ENCODE results near the gene AK4.

Gene AK4

DNA sequence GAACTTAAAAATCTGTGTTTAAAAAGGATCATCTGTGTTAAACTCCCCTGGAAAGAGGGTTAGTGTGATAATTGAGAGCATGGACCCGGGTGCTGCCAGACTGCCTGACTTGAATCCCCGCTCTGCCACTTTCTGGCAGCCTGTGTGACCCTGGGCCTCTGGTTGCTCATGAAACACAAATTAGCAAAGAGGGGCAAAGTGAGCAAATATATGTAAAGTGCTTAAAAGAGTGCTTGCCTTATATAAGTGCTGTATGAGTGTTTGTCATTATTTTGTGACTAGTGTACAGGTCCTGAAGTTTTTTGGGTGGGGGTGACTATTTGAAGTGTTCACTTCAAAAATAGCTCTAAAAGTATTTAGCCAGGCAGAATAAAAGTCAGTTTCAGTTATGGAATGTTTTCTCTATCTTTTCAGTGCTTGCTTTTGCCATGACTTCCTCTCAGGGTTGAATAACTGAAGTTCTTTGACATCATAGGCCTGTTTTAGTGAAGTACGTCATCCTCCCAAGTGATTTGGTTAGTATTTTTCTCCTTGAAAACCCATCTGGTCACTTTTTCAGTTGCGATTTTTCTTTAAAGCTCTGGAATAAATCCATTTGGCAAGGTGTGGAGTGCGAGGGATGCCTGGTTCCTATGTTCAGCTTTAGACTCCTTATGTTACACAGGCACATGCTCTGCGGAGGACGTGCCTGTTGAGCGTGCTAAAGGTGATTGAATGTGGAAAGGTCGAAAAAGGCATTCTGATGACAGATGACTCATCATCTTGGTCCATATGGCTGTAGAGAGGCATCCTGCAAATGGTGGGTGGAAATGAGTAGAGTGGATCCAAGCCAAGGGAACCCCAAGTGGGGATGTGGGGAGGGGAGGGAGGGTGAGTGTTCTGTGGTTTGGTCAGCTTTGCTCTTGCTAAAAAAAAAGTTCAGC, 47.8 kb downstream of the AK4 start:
- Histone ChIP-seq H3K4me3 (ENCODE audit: insufficient read depth, low read length, poor library complexity, severe bottlenecking) (no peak overlapping the region), H4K20me1 (ENCODE audit: low read depth, low read length) (no peaks in the 10 kb centered on the region), H3K27me3 (ENCODE audit: low read length) (no peaks in the 10 kb centered on the region), H3K4me2 (ENCODE audit: low read depth, low read length, poor library complexity, severe bottlenecking) (no peak overlapping the region), H3K9me3 (ENCODE audit: insufficient read depth, low read length) (no peaks in the 10 kb centered on the region), H3K36me3 (ENCODE audit: low read length) (no peaks in the 10 kb centered on the region), H3F3A (ENCODE audit: insufficient read depth) (no peaks in the 10 kb centered on the region), H3K79me2 (ENCODE audit: insufficient read depth, low read length) (no peaks in the 10 kb centered on the region), H2AFZ (ENCODE audit: low read depth, low read length, severe bottlenecking) (no peak overlapping the region), H3K27ac (ENCODE audit: low read depth, low read length) (no peak overlapping the region), H3K9me2 (replicated peaks; ENCODE audit: insufficient read depth, low read length) (no peaks in the 10 kb centered on the region), H3K9ac (ENCODE audit: low read length) (no peak overlapping the region)
- TF ChIP-seq, protein P1, sequence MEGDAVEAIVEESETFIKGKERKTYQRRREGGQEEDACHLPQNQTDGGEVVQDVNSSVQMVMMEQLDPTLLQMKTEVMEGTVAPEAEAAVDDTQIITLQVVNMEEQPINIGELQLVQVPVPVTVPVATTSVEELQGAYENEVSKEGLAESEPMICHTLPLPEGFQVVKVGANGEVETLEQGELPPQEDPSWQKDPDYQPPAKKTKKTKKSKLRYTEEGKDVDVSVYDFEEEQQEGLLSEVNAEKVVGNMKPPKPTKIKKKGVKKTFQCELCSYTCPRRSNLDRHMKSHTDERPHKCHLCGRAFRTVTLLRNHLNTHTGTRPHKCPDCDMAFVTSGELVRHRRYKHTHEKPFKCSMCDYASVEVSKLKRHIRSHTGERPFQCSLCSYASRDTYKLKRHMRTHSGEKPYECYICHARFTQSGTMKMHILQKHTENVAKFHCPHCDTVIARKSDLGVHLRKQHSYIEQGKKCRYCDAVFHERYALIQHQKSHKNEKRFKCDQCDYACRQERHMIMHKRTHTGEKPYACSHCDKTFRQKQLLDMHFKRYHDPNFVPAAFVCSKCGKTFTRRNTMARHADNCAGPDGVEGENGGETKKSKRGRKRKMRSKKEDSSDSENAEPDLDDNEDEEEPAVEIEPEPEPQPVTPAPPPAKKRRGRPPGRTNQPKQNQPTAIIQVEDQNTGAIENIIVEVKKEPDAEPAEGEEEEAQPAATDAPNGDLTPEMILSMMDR (IDR thresholded peaks at IDR 0.05; ENCODE audit: insufficient read depth, low read length, poor library complexity, severe bottlenecking): no peak
- TF ChIP-seq EZH2phosphoT487 (conservative IDR thresholded peaks at IDR 0.05; ENCODE audit: low read length): no peak

DNA sequence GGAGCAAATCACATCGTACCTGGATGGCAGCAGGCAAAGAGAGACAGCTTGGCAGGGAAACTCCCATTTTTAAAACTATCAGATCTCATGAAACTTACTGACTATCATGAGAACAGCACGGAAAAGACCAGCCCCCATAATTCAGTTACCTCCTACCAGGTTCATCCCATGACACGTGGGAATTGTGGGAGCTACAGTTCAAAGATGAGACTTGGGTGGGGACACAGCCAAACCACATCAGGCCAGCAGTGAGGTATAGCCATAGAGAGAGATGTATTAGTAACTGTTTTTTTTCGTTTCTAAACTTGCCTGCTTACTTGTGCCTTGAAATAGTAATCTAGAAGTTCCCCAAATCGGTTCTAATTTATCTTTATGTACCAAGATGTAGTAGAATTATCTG, 48.9 kb downstream of the AK4 start:
- TF ChIP-seq, protein P1 (IDR thresholded peaks at IDR 0.05; ENCODE audit: insufficient read depth, low read length, poor library complexity, severe bottlenecking): no peak
- no peak for TF ChIP-seq EZH2phosphoT487 (conservative IDR thresholded peaks at IDR 0.05; ENCODE audit: low read length)
- Histone ChIP-seq H3K9ac (ENCODE audit: low read length) (no peak overlapping the region), H3K27ac (ENCODE audit: low read depth, low read length) (no peak overlapping the region), H2AFZ (ENCODE audit: low read depth, low read length, severe bottlenecking) (no peak overlapping the region), H3K9me3 (ENCODE audit: insufficient read depth, low read length) (no peaks in the 10 kb centered on the region), H4K20me1 (ENCODE audit: low read depth, low read length) (no peaks in the 10 kb centered on the region), H3K4me2 (ENCODE audit: low read depth, low read length, poor library complexity, severe bottlenecking) (no peak overlapping the region), H3K9me2 (replicated peaks; ENCODE audit: insufficient read depth, low read length) (no peaks in the 10 kb centered on the region), H3F3A (ENCODE audit: insufficient read depth) (no peaks in the 10 kb centered on the region), H3K4me3 (ENCODE audit: insufficient read depth, low read length, poor library complexity, severe bottlenecking) (no peak overlapping the region), H3K36me3 (ENCODE audit: low read length) (no peaks in the 10 kb centered on the region), H3K79me2 (ENCODE audit: insufficient read depth, low read length) (no peaks in the 10 kb centered on the region), H3K27me3 (ENCODE audit: low read length) (no peaks in the 10 kb centered on the region)

DNA sequence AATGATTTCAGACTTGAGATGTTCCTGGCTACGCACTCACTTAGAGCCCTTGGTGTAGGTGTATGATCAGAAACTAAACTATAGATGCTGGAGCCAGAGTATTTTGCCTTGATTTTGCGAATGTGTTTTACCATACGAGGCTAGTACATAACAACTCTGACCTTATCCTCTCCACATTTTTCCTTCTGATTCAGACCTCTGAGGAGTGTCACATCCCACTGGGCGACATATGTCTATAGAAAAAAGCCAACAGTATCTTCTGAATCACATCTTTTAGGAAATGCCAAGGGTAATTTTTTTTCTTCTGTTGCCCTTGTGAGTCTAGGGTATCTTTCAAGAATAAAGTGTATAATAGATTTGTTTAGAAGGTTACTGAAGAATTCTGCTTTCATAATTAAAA, 49.6 kb downstream of the AK4 start:
- H2AFZ ChIP-seq (ENCODE audit: low read depth, low read length, severe bottlenecking): no peak overlapping the region
- TF ChIP-seq EZH2phosphoT487 (conservative IDR thresholded peaks at IDR 0.05; ENCODE audit: low read length): no peak
- TF ChIP-seq, protein P1 (IDR thresholded peaks at IDR 0.05; ENCODE audit: insufficient read depth, low read length, poor library complexity, severe bottlenecking): no peak
- H3K4me3 ChIP-seq (ENCODE audit: insufficient read depth, low read length, poor library complexity, severe bottlenecking): no peak overlapping the region
- no peaks in the 10 kb centered on the region for H3K36me3 ChIP-seq (ENCODE audit: low read length)
- H3K79me2 ChIP-seq (ENCODE audit: insufficient read depth, low read length): no peaks in the 10 kb centered on the region
- no peaks in the 10 kb centered on the region for H3K9me3 ChIP-seq (ENCODE audit: insufficient read depth, low read length)
- no peaks in the 10 kb centered on the region for H3K27me3 ChIP-seq (ENCODE audit: low read length)
- no peak overlapping the region for H3K9ac ChIP-seq (ENCODE audit: low read length)
- no peak overlapping the region for H3K4me2 ChIP-seq (ENCODE audit: low read depth, low read length, poor library complexity, severe bottlenecking)
- H4K20me1 ChIP-seq (ENCODE audit: low read depth, low read length): no peaks in the 10 kb centered on the region
- H3F3A ChIP-seq (ENCODE audit: insufficient read depth): no peaks in the 10 kb centered on the region
- H3K9me2 ChIP-seq (replicated peaks; ENCODE audit: insufficient read depth, low read length): no peaks in the 10 kb centered on the region
- H3K27ac ChIP-seq (ENCODE audit: low read depth, low read length): no peak overlapping the region

All from SU-DHL-6 (cell line).